GM12873 (cell line): Measurements from ENCODE around the gene TBL3.

Experiments
- CTCF ChIP-seq: IDR thresholded peaks from 2 replicates; pipeline ENCODE4 v1.5.1; 2012; ENCODE audit warnings: low read depth, mild to moderate bottlenecking, moderate library complexity, low read length, control low read depth; ENCODE audit not compliant: insufficient read depth; ENCODE audit errors: missing control alignments

Gene TBL3

DNA sequence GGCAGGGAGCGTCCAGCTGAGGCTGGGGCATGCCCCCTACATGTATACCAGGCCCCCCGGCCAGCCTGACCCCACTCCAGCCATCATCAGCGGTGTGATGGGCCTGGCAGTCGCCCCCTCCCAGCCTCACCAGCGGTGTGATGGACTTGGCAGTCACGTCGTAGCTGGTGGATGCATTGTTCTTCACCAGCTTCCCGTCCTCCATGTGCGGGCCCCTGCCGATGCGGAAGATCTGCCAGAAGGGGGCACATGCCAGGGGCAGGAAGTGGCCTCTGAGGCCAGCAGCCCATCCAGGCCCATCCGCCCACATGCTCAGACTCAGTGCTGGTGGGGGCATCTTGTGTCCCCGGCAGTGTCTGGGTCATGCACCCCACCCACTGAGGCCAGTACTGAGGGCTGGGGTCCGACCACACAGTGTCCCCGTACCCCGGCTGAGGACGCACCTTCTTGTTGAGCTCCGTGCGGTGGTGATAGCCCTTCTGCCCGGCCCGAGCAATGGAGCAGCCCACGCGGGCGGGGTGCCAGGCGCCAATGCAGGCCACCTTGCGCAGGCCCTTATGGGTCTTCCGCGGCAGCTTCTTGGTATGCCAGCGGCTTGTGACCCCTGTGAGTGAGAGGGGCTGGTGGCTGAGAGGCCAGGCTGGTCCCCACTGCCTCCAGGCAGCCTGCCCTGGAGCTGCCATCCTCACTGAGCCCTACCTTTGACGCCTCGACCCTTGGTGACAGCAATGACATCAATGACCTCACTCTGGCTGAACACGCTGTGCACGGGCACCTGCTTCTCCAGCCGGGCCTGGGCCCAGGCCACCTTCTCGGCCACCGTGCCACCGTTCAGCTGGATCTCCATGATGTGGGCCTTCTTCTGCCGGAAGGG lies 25.1 kb upstream of the TBL3 start:
- TF ChIP-seq CTCF, result no peak

- TF ChIP-seq CTCF, result no peak
These were observed 24.5 kb upstream of the TBL3 start for GRCh38 chr16:1947369-1947670.

DNA sequence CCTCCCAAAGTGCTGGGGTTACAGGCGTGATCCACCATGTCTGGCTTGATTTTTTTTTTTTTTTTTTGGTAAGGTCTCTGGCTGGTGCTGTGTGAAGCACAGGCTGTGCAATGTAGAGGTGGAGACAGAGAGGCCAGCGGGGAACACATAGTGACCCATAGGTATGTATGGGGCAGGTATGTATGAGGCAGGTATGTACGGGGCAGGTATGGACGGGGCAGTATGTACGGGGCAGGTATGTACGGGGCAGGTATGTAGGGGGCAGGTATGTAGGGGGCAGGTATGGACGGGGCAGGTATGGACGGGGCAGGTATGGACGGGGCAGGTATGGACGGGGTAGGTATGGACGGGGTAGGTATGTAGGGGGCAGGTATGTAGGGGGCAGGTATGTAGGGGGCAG lies 22.3 kb upstream of the TBL3 start:
- no peak for TF ChIP-seq CTCF

DNA sequence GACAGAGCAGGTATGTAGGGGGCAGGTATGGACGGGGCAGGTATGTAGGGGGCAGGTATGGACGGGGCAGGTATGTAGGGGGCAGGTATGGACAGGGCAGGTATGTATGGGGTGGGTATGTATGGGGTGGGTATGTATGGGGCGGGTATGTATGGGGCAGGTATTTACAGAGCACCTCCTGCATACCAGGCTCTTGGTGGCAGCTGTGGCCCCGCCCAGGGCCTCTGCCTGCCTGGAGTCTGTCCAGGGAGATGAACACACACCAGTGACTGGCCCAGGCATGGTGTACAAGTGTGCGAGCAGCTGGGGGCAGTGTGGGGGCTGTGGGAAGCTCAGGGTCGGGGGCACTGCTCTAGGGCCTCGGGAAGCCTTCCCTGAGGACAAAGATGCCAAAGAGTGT lies 21.8 kb upstream of the TBL3 start:
- TF ChIP-seq CTCF, result no peak

GRCh38 chr16:1950559-1950958 lies 21.3 kb upstream of the TBL3 start:
- no peak for TF ChIP-seq CTCF

- TF ChIP-seq CTCF, result no peak
These were observed 18.1 kb upstream of the TBL3 start for GRCh38 chr16:1953734-1954133.

GRCh38 chr16:1958715-1959268 lies 13.1 kb upstream of the TBL3 start:
- TF ChIP-seq CTCF, result no peak
